Measurements from ENCODE around the gene ERG. TPM values are rescaled to one million over a fixed set of nuclear protein-coding genes. Genes with fewer than 3 reads are reported as not detected.

The ERG gene
- total and polyA plus RNA-seq, 2 of the 8 experiments (the other 6 are each of a cell fraction or from before 2014, with no cell fraction given) = 1.0 to 3.0 TPM

GRCh38 chr21:38505654-38506523, 7.6 kb upstream of the ERG start:
- H2BK15ac ChIP-seq (ENCODE audit: low read length) = 0 out of 2 replicates have a peak overlapping the region, but pooled peaks have one; percentile 67
- no peak overlapping the region for H2BK5ac ChIP-seq (ENCODE audit: low read depth, low read length)
- no peak overlapping the region for H3K14ac ChIP-seq (ENCODE audit: insufficient read length)
- DNase-seq (ENCODE audit: low read depth in 1 of 2, low spot score in 2 of 2) = peak in 1 of 2 experiments; percentile 33
- H3K9ac ChIP-seq (replicated peaks in 1 of 4; ENCODE audit: extremely low read depth in 1 of 4, low read depth in 3 of 4, low read length in 3 of 4) = no peak overlapping the region
- no peaks in the 10 kb centered on the region for H4K20me1 ChIP-seq (replicated peaks in 1 of 2; ENCODE audit: control insufficient read depth in 1 of 2, insufficient read depth in 2 of 2, low read length in 2 of 2)
- no peak overlapping the region for H2BK120ac ChIP-seq (replicated peaks; ENCODE audit: low read depth, low read length)
- no peaks in the 10 kb centered on the region for H3K27me3 ChIP-seq (replicated peaks in 1 of 4; ENCODE audit: control insufficient read depth in 3 of 4, extremely low read depth in 1 of 4, insufficient read depth in 3 of 4, low read length in 3 of 4)
- no peaks in the 10 kb centered on the region for H3K9me3 ChIP-seq (ENCODE audit: insufficient read depth in 2 of 2, low read depth in 1 of 2, low read length in 1 of 2)
- H4K5ac ChIP-seq (ENCODE audit: insufficient read length, low read depth, low read length) = no peak overlapping the region
- no peak overlapping the region for H3K18ac ChIP-seq (ENCODE audit: extremely low read depth, low read length)
- H4K8ac ChIP-seq (ENCODE audit: extremely low read depth, insufficient read depth, low read length) = no peak overlapping the region
- H3K23ac ChIP-seq (ENCODE audit: insufficient read length) = no peak overlapping the region
- peaks cover 1 to 7% (median 4%) of the 10 kb centered on the region in 4 experiments; a peak in 5 of 7 replicates for H3K4me1 ChIP-seq (replicated peaks in 1 of 4; ENCODE audit: control insufficient read depth in 3 of 4, insufficient read depth in 4 of 4, low read length in 3 of 4)
- no peak overlapping the region for H3K4ac ChIP-seq (replicated peaks; ENCODE audit: insufficient read length, low read depth, low read length)
- H3K79me1 ChIP-seq (ENCODE audit: low read depth, low read length) = no peaks in the 10 kb centered on the region
- 51% methylated on average over 9 of the region's 9 CpGs; no CpG with 5 or more reads in 1 of the 2 experiments for WGBS, 2 experiments (ENCODE audit: extremely low coverage in 1 of 2, insufficient coverage in 1 of 2, insufficient read length in 1 of 2, insufficient replicate concordance in 2 of 2, low coverage in 1 of 2, low lambda C conversion rate in 2 of 2, missing lambda C conversion rate in 1 of 2)
- H3K4me3 ChIP-seq (ENCODE audit: extremely low read depth in 1 of 4, insufficient read depth in 2 of 4, low read depth in 3 of 4, low read length in 4 of 4) = no peak overlapping the region
- H3K4me2 ChIP-seq (ENCODE audit: insufficient read depth in 1 of 2, low read depth in 2 of 2, low read length in 2 of 2) = no peak overlapping the region
- H2AK5ac ChIP-seq (ENCODE audit: low read depth, low read length) = no peak overlapping the region
- H3K36me3 ChIP-seq (ENCODE audit: control insufficient read depth in 2 of 4, insufficient read depth in 4 of 4, low read length in 3 of 4) = no peaks in the 10 kb centered on the region
- no peaks in the 10 kb centered on the region for H3K79me2 ChIP-seq (ENCODE audit: control insufficient read depth in 1 of 2, insufficient read depth in 2 of 2, low read length in 2 of 2)
- H3K23me2 ChIP-seq (ENCODE audit: low read depth, low read length) = peaks cover 2% of the 10 kb centered on the region; the same call in 1 of the 2 replicates
- H3K27ac ChIP-seq (ENCODE audit: low read depth, low read length) = no peak overlapping the region
- CTCF ChIA-PET (ENCODE audit: partially characterized antibody) = interaction anchor here (0.6 to 1.3 kb wide), 8 partner anchors 15 to 613 kb away, joined by 3 to 5 read pairs (median 3); no protein-coding TSS in a partner anchor
- H2BK20ac ChIP-seq (ENCODE audit: low read length) = 0 out of 2 replicates have a peak overlapping the region, but pooled peaks have one; percentile 83
- POLR2A ChIA-PET (ENCODE audit: partially characterized antibody) = no interaction called here
- peak; percentile 88 for FAIRE-seq
- H3K56ac ChIP-seq (replicated peaks; ENCODE audit: insufficient read length, low read depth, low read length) = no peak overlapping the region
- no peak overlapping the region for H2BK12ac ChIP-seq (ENCODE audit: low read depth, low read length)
- H2AFZ ChIP-seq (ENCODE audit: low read length) = peak overlapping the region; percentile 36; the same call in 1 of the 2 replicates
- no peak overlapping the region for H4K91ac ChIP-seq (replicated peaks; ENCODE audit: insufficient read length, low read length)
- TF ChIP-seq CHD2 (IDR thresholded peaks at IDR 0.05; ENCODE audit: low read length) (no peak), TAF7 (optimal IDR thresholded peaks at IDR 0.05; ENCODE audit: borderline replicate concordance, low read depth, low read length) (no peak), KDM4A (IDR thresholded peaks at IDR 0.05; ENCODE audit: low read depth, low read length, severe bottlenecking) (no peak), CHD1 (IDR thresholded peaks at IDR 0.05; ENCODE audit: low read depth, low read length) (no peak), MAX (IDR thresholded peaks at IDR 0.05) (no peak), MAFK (IDR thresholded peaks at IDR 0.05; ENCODE audit: low read depth, low read length) (no peak), PHF8 (conservative IDR thresholded peaks at IDR 0.05; ENCODE audit: low read depth, low read length) (no peak), RAD21 (IDR thresholded peaks at IDR 0.05 in 1 of 2, conservative IDR thresholded peaks at IDR 0.05 in 1 of 2; ENCODE audit: low read depth in 2 of 2, low read length in 2 of 2) (peak; percentile 78 to 86), SUZ12 (IDR thresholded peaks at IDR 0.05; ENCODE audit: low read length) (no peak), YY1 (IDR thresholded peaks at IDR 0.05; ENCODE audit: low read depth, low read length) (no peak), HDAC6 (IDR thresholded peaks at IDR 0.05; ENCODE audit: low read depth, low read length) (no peak)

Measured in H1 (cell line).